Neuron (in vitro differentiated cells): Measurements from ENCODE around the gene LRRN4CL.
A peak's percentile ranks its signal among the peaks of the same experiment; 100 is the strongest.
"Not testable (repeated sequence)": the region's sequence is repeated elsewhere in the genome, so short reads cannot be mapped to it uniquely, and the experiment has no call there.

ENCODE experiments used
- H2AFZ ChIP-seq: one replicate; pipeline ENCODE4 v1.6.1; 2013; ENCODE audit warnings: low read depth, mild to moderate bottlenecking, inconsistent platforms, low read length, moderate library complexity
- H3K27me3 ChIP-seq: one replicate; pipeline ENCODE4 v1.6.1; 2013; ENCODE audit warnings: low read length; ENCODE audit not compliant: insufficient read depth
- H3K36me3 ChIP-seq: one replicate; pipeline ENCODE4 v1.6.1; 2013; ENCODE audit warnings: low read length; ENCODE audit not compliant: insufficient read depth
- H3K4me1 ChIP-seq: one replicate; pipeline ENCODE4 v1.6.1; 2013; ENCODE audit warnings: low read length; ENCODE audit not compliant: insufficient read depth
- H3K4me3 ChIP-seq: 2 replicates; pipeline ENCODE4 v1.5.1; 2013; ENCODE audit warnings: mild to moderate bottlenecking, low read length, moderate library complexity
- H3K9me3 ChIP-seq: one replicate; pipeline ENCODE4 v1.6.1; 2013; ENCODE audit warnings: low read length

LRRN4CL gene

DNA sequence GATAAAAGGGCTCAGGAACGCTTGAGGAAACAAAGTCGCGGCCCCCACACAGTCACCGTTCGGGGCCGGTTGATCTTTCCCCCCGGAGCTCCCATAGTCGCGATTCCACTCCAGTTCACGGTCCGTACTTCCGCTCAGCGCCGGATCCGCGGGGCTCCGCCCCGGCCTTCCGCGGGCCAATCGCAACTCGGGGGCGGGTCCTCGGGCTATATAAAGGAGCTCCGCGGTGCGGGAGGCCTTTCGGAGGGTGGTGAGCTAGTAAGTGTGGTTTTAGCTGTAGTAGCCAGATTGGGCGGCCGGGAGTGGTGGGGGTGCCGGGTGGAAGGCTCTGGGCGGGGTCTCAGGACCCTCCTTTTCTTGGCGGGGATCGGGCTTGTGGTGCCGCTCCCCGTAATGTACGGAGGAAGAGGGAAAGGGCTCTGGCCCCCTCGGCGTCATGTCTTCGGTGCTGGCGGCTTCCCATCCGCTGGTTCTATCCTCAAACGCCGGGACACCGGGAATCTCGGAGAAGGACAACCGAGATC is 24.2 kb downstream of the LRRN4CL start, which contains the start of the genes C11orf98 and CSKMT:
TSS of gene C11orf98 (minus strand) at position 136 of the 524 bp plus-strand sequence. CDS start at position 95, 41 bp downstream.
TSS of gene CSKMT (plus strand) at position 238 of the 524 bp plus-strand sequence. CDS start 568 bp downstream, outside the sequence.
- Histone ChIP-seq H3K9me3 (no peaks in the 10 kb centered on the region), H3K4me3 (peak within 1 kb of the TSS; percentile 92), H3K4me1 (peaks cover 18% of the 10 kb centered on the region), H3K36me3 (peaks cover 29% of the 10 kb centered on the region), H3K27me3 (no peaks in the 10 kb centered on the region), H2AFZ (peak within 1 kb of the TSS; percentile 30)

GRCh38 chr11:62664405-62665074 is 24.8 kb downstream of the LRRN4CL start:
- Histone ChIP-seq H3K4me3 (peak overlapping the region; percentile 92), H3K4me1 (peaks cover 18% of the 10 kb centered on the region), H3K27me3 (no peaks in the 10 kb centered on the region), H2AFZ (peak overlapping the region; percentile 30), H3K36me3 (peaks cover 29% of the 10 kb centered on the region), H3K9me3 (no peaks in the 10 kb centered on the region)

DNA sequence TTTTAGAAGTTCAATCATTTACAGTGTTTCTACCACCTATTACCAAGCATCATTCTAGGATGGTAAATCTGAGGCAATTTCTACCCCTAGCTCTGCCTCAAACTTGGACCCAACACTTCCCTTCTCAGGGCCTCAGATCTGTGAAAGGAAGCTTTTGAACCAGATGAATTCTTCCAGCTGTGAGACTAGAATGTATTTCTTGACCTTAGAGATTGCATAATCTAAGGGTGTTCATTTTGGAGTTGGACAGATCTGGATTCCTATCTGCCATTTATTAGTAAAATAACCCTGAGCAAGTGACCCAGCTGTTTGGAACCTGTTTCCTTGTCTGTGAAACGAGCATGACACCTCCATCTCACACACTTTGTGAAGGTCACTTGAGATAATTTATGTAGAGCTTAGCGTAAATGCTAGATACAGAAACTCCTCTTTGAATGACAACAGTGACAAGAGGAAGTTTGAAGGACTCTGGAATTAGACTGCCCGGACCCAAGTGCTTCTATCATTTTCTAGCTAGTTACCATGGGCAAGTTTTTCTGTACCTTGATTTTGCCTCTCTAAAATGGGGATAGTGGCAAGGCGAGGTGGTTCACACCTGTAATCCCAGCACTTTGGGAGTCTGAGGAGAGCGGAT is 32.4 kb downstream of the LRRN4CL start:
- Histone ChIP-seq H3K36me3 (peaks cover 1% of the 10 kb centered on the region), H3K4me1 (peaks cover 11% of the 10 kb centered on the region), H2AFZ (no peak overlapping the region), H3K27me3 (no peaks in the 10 kb centered on the region), H3K4me3 (no peak overlapping the region), H3K9me3 (no peaks in the 10 kb centered on the region)

GRCh38 chr11:62654297-62654696 is 35.0 kb downstream of the LRRN4CL start:
- Histone ChIP-seq H2AFZ (no peak overlapping the region), H3K4me1 (peaks cover 14% of the 10 kb centered on the region), H3K36me3 (peaks cover 6% of the 10 kb centered on the region), H3K9me3 (no peaks in the 10 kb centered on the region), H3K27me3 (no peaks in the 10 kb centered on the region), H3K4me3 (no peak overlapping the region)

DNA sequence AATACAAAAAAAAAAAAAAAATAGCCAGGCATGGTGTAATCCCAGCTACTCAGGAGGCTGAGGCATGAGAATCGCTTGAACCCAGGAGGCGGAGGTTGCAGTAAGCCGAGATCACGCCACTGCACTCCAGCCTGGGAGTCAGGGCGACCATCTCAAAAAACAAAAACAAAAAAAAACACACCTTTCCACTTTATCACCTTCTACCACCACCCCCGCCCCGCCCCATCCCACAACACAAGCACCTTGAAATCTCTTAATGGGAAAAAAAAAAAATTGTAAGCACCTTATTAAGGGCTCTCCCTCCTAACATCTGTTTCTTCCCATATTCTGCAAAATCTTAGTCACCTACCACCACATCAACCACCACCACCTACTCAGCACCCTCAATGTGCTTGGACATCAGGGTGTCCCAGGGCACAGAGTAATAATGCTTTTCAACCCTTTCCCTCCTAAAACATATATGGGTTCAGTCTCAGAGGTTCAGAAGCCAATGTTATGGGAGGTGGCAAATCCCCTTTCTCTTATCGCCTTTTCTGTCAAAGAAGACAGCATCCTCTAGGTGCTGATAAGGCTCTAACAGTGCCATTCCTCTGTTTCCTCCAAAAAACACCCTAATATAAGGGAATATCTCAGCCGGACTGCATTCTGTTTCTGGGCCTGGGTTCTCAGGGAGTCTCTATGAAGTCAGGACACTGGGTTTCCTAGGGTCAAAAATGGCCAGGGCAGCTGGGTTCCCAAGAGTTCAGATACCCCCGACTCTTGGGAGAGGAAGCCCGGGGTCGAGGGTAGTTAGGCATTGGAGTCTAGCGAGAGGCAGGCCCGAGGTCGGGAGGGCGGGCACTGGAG is 36.9 kb downstream of the LRRN4CL start:
- Histone ChIP-seq H2AFZ (peak overlapping the region; percentile 64), H3K9me3 (no peaks in the 10 kb centered on the region), H3K36me3 (peaks cover 22% of the 10 kb centered on the region), H3K4me3 (peak overlapping the region; percentile 96), H3K27me3 (no peaks in the 10 kb centered on the region), H3K4me1 (peaks cover 17% of the 10 kb centered on the region)

DNA sequence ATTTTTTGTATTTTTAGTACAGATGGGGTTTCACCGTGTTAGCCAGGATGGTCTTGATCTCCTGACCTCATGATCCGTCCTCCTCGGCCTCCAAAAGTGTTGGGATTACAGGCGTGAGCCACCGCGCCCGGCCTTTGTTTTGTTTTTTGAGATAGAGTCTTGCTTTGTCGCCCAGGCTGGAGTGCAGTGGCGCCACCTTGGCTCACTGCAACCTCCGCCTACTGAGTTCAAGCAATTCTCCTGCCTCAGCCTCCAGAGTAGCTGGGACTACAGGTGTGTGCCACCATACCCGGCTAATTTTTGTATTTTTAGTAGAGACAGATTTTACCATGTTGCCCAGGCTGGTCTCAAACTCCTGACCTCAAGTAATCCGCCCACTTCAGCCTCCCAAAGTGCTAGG is 39.0 kb downstream of the LRRN4CL start:
- not testable (repeated sequence) for H3K27me3 ChIP-seq, H3K9me3 ChIP-seq, H3K4me3 ChIP-seq, H2AFZ ChIP-seq
- Histone ChIP-seq H3K4me1 (peaks cover 26% of the 10 kb centered on the region), H3K36me3 (peaks cover 22% of the 10 kb centered on the region)

- Histone ChIP-seq H3K27me3 (no peaks in the 10 kb centered on the region), H3K36me3 (peaks cover 23% of the 10 kb centered on the region)
Observed at GRCh38 chr11:62649486-62649885, 39.8 kb downstream of the LRRN4CL start.

GRCh38 chr11:62648967-62649364 is 40.4 kb downstream of the LRRN4CL start:
- H2AFZ ChIP-seq: no peak overlapping the region
- H3K4me1 ChIP-seq: peaks cover 26% of the 10 kb centered on the region
- H3K4me3 ChIP-seq: no peak overlapping the region
- H3K36me3 ChIP-seq: peaks cover 26% of the 10 kb centered on the region
- no peaks in the 10 kb centered on the region for H3K27me3 ChIP-seq
- no peaks in the 10 kb centered on the region for H3K9me3 ChIP-seq

More at GRCh38 chr11:62649486-62649885, 39.8 kb downstream of the LRRN4CL start:
- Histone ChIP-seq H2AFZ (no peak overlapping the region), H3K9me3 (no peaks in the 10 kb centered on the region), H3K4me3 (no peak overlapping the region), H3K4me1 (peaks cover 26% of the 10 kb centered on the region)

GRCh38 chr11:62648185-62648966 is 41.0 kb downstream of the LRRN4CL start:
- no peaks in the 10 kb centered on the region for H3K27me3 ChIP-seq
- no peak overlapping the region for H2AFZ ChIP-seq
- peaks cover 26% of the 10 kb centered on the region for H3K4me1 ChIP-seq
- no peaks in the 10 kb centered on the region for H3K9me3 ChIP-seq
- peaks cover 30% of the 10 kb centered on the region for H3K36me3 ChIP-seq
- H3K4me3 ChIP-seq: no peak overlapping the region

GRCh38 chr11:62647609-62648005 is 41.7 kb downstream of the LRRN4CL start:
- no peaks in the 10 kb centered on the region for H3K27me3 ChIP-seq
- peaks cover 24% of the 10 kb centered on the region for H3K4me1 ChIP-seq
- peaks cover 35% of the 10 kb centered on the region for H3K36me3 ChIP-seq
- H3K9me3 ChIP-seq: no peaks in the 10 kb centered on the region
- no peak overlapping the region for H3K4me3 ChIP-seq
- H2AFZ ChIP-seq: no peak overlapping the region

- H3K27me3 ChIP-seq: no peaks in the 10 kb centered on the region
- H2AFZ ChIP-seq: no peak overlapping the region
- peaks cover 36% of the 10 kb centered on the region for H3K36me3 ChIP-seq
- H3K9me3 ChIP-seq: no peaks in the 10 kb centered on the region
- peaks cover 18% of the 10 kb centered on the region for H3K4me1 ChIP-seq
- H3K4me3 ChIP-seq: peak overlapping the region; percentile 13
Observed at GRCh38 chr11:62646825-62647608, 42.3 kb downstream of the LRRN4CL start.
